HG03103 (cell line): ENCODE data around the gene ISOC2.
"Not testable (repeated sequence)": the region's sequence is repeated elsewhere in the genome, so short reads cannot be mapped to it uniquely, and the experiment has no call there.

ENCODE experiments used
- ATAC-seq: cut with Tn5 transposase; IDR thresholded peaks from one replicate; pipeline ENCODE4 v1.9.1; 2021; ENCODE audit warnings: low read depth; ENCODE audit not compliant: unreplicated experiment

Gene ISOC2

DNA sequence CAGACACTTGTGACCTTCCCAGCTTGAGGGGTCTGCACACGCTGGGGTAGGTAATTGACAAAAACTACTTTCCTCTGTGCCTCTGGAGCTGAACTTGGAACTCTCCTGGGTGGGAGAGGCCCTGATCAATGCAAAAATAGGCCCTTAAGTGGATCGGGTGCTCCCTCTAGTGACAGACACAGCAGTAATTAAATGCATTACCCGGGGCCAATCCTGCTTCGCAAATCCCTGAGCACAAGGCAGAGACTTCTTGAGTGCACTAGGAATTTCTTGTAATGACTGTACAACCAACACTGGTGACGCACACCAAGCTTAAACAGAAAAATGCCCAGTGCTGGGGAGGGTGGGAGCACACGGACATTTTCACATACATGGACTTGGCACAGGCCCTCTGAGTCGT is 43.3 kb downstream of the ISOC2 start:
- ATAC-seq, result no peak

- ATAC-seq, result no peak
Observed at GRCh38 chr19:55410168-55410567, 51.3 kb downstream of the ISOC2 start.

GRCh38 chr19:55409179-55409578 is 52.3 kb downstream of the ISOC2 start:
- ATAC-seq, result not testable (repeated sequence)

- ATAC-seq, result no peak
Observed at GRCh38 chr19:55408533-55408872, 52.9 kb downstream of the ISOC2 start.

GRCh38 chr19:55407800-55408532 is 53.5 kb downstream of the ISOC2 start:
- peak; percentile 83 for ATAC-seq

DNA sequence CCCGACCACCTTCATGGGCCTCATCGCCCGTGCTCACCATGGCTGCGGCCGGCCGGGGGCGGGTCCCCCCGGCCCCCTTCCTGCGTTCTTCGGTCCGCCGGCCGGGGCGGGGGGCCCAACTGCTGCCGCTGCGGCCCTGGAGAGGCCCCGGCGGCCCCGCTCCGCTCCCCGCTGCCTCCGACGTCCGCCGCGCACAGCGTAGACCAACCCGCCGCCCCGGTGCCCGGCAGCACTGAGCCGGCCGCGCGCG is 54.0 kb downstream of the ISOC2 start, which contains the start of gene UBE2S:
Gene UBE2S, minus strand, starts transcription at position 239 of the 250 bp plus-strand sequence. Its CDS starts 199 bp downstream, at position 40.
- ATAC-seq, result not testable (repeated sequence)

- peak; percentile 12 for ATAC-seq
Observed at GRCh38 chr19:55406826-55407549, 54.5 kb downstream of the ISOC2 start.

DNA sequence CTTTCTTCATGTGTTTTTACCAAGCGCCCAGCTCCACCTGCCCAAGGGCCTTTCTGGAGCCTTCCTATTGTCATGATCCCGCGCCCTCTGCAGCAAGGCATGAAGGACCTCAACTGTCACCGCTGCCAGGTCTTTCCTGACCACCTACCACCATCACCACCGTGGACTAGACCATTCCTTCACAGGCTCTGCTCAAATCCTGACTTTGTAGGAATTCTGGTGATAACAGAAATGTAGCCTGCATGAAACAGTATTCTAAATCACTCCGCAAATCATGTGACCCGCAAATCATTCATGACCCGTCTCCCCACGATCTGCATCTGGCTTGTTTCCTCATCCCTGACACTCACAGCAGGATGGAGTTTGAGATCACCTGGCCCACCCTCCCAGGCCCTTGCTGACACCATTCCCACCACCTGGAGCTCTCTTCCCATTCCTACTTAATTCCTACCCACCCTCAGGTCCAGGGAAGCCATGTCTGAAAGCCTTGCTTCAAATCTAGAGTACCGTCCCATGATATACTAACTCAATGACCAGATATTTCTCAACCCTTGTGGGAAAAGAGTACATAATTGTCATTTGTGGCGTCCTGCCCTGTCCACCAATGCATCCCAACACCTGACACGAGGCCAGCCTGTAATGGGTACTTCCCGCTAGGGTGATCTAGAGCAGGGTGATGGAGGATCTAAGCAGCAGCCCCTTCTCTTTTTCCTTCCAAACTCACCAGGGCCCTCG is 55.2 kb downstream of the ISOC2 start:
- ATAC-seq, result no peak

GRCh38 chr19:55405638-55406037 is 55.8 kb downstream of the ISOC2 start:
- no peak for ATAC-seq
